NB4 (cell line): ENCODE data around the gene RIPOR3.

Experiments
- CTCF ChIP-seq: IDR thresholded peaks from one replicate; pipeline ENCODE4 v1.5.1; 2012; ENCODE audit warnings: low read depth, low read length
- MAX ChIP-seq: IDR thresholded peaks from 2 replicates; pipeline ENCODE4 v1.6.1; 2011; ENCODE audit warnings: low read depth, low read length
- MYC ChIP-seq: IDR thresholded peaks from 2 replicates; pipeline ENCODE4 v1.6.1; 2011; ENCODE audit warnings: low read depth, low read length
- POLR2A ChIP-seq: IDR thresholded peaks from 2 replicates; pipeline ENCODE4 v1.6.1; 2011; ENCODE audit warnings: mild to moderate bottlenecking; ENCODE audit not compliant: insufficient read length; ENCODE audit errors: extremely low read depth

GRCh38 chr20:50635676-50636600 lies 55.4 kb downstream of the RIPOR3 start:
- peak; percentile 98 for TF ChIP-seq CTCF
- TF ChIP-seq POLR2A = no peak
- no peak for TF ChIP-seq MAX
- no peak for TF ChIP-seq MYC
